HS-5 (cell line): ENCODE results near the gene NRSN2.
"Not testable (repeated sequence)": the region's sequence is repeated elsewhere in the genome, so short reads cannot be mapped to it uniquely, and the experiment has no call there.

ENCODE experiments used
- DNase-seq: peaks from one replicate; pipeline ENCODE4 v3.0.0-alpha.2; 2012; ENCODE audit warnings: low read depth

The NRSN2 gene

DNA sequence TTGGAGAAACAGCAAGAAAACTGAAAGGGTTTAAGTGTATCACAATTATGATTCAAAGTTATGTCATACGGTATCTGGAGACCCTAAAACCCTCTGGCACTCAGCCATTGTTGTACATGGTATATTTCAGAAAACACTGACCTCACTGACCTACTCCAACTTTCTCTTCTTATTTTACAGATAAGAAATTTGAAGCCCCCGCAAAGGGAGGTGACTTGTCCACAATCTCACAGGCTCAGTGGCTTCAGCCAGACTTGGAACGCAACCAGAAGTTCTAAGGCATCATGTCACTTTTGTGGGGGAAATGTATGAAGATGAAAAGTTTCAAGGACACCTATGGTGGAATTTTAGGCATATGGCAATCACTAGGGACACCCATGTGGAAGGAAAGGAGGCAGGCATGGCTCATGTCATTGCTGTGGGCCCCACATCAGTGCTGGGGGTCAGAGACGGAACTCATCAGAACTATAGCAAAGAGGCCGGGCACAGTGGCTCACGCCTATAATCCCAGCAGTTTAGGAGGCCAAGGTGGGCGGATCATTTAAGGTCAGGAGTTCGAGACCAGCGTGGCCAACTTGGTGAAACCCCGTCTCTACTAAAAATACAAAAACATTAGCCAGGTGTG, 28.5 kb downstream of the NRSN2 start:
- no peak for DNase-seq

DNA sequence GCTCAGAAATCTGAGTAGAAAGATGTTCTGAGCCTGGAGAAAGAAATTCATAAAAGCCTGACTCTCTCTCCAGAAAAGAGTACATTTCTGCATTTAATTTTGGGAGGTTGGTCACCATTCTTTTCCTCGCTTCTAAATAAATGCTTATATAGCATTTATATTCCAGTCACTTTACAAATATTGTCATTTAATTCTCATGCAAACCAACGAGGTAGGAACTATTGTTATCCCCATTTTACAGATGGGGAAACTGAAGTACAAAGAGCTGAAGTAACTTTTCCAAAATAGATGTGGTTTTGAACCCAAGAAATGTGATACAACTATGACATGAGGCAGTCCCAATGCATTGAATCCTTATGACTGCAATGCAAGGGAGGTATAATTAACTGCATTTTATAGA, 29.2 kb downstream of the NRSN2 start:
- no peak for DNase-seq

DNA sequence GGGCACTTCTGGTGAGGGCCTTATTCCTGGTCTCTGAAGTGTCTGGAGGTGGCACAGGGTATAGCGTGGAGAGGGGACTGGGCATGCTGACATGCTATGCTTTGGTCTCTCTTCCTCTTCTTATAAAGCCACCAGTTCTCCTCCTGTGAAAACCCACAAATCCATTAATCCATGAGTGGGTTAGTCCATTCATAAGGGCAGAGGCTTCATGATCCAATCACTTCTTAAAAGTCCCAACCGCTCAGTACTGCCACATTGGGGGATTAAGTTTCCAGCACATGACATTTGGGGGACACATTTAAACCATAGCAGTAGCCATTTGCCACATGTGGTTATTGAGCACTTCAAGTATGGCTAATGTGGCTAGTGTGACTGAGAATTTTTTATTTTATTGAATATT, 29.8 kb downstream of the NRSN2 start:
- DNase-seq: no peak

DNA sequence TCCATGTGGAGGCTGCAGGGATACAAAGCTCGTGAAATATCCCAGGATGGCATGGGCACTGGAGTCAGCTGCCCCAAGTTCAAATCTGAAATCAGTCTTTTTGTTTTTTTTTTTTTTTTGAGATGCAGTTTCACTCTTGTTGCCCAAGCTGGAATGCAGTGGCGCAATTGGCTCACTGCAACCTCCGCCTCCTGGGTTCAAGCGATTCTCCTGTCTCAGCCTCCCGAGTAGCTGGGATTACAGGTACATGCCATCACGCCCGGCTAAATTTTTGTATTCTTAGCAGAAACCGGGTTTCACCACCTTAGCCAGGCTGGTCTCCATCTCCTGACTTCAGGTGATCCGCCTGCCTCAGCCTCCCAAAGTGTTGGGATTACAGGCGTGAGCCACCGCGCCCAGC, 30.7 kb downstream of the NRSN2 start:
- DNase-seq: not testable (repeated sequence)

DNA sequence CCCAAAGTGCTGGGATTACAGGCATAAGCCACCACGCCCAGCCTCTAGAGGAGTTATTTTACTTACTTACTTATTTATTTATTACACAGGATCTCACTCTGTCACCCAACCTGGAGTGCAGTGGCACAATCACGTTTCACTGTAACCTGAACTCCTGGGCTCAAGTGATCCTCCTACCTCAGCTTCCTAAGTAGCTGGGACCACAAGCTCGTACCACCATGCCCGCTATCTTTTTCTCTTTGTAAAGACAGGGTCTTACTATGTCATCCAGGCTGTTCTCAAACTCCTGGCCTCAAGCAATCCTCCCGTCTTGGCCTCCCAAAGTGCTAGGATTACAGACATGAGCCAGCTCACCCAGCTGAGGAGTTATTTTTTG, 32.0 kb downstream of the NRSN2 start:
- DNase-seq: no peak

DNA sequence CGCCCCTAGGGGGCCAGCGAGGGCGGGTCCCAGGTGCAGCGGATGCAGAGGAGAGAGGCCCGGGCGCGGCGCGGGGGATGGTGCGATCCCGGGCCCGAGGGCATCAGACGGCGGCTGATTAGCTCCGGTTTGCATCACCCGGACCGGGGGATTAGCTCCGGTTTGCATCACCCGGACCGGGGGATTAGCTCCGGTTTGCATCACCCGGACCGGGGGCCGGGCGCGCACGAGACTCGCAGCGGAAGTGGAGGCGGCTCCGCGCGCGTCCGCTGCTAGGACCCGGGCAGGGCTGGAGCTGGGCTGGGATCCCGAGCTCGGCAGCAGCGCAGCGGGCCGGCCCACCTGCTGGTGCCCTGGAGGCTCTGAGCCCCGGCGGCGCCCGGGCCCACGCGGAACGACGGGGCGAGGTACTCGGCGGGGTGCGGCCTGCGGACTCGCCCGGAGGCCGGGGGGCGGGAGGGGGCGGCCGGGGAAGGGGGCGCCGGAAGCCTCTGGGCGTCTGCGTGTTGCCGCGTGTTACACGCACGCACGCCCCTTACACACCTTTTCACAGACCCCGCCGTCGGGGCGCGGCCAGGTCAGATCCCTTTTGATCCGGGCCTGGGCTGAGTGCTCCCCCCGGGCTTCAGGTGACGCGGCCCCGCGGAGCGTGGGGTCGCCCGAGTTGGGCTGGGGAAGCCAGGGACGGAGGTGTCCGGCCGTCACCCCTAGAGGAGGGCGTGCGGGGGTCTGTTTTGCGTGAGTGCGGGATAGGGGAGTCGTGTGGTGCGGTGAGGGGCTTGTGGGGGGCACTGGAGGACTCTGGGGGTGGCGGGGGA, 34.1 kb downstream of the NRSN2 start:
- no peak for DNase-seq

DNA sequence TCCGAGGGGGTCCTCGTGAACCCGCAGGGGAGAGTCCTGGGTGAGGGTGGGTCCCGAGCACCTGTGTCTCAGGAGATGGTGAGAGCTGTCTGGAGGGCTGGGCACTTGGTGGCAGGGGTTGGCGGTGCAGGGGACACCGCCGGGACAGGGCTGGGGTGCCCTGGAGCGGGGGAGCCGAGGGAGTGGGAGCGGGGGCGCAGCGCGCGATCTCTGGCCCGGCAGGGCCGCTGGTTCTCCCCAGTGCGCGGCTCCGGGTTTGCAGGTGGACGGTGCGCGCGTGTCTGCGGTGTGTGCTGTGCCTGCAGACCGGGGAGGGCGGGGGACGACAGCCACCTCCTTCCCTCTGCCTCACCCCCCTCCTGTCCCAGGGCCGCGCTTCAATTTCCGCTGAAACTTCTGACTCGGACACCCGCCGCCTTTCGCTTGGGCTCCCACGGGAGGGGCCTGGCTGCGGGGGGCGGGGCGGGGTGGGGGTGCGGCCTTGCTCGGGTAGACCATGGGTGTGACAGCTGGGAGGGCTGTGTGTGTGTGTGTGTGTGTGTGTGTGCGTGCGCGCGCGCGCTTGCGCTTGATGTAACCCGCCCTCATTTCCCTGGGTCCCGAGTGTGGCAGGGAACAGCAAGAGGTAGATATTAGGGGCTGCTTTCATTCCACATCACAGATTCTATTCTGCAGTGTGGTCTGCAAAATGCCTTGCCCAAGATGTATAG, 34.8 kb downstream of the NRSN2 start:
- DNase-seq: no peak

DNA sequence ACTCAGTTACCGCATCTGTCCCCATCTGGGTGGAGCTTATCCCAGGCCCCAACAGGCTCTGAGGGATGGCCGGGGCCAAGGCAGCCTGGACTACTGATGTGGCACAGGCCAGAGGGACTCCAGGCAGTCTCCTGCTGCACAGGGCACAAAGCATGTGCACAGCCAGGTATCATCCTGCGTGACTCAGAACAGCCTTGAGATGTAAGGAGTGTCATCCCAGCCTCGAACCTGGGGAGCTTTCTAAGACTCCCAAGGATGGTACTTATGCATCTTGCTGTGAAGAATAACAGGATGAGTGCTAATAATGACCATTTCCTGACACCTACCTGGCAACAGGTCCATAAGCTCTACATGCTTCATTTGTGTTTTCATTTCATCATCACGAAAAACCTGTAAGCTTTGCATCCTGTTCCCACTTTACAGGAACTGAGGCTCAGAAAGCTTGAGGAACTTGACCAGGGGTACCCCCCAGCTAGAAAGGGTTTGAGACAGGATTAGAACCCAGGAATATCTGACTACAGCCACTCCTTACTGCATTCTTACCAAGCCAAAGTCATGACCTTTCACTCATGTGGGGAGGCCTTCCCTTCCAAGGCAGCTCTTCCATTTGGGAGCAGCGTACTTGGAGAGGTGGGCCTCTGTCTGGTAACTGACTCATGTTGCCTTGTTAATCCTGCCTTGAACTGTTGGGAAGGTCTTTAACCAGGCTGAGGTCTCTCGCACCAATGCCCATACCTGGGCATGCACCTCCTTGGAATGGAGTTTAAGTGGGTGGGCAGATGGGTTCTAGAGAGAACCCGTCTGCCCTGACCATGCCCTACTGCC, 35.6 kb downstream of the NRSN2 start:
- no peak for DNase-seq

DNA sequence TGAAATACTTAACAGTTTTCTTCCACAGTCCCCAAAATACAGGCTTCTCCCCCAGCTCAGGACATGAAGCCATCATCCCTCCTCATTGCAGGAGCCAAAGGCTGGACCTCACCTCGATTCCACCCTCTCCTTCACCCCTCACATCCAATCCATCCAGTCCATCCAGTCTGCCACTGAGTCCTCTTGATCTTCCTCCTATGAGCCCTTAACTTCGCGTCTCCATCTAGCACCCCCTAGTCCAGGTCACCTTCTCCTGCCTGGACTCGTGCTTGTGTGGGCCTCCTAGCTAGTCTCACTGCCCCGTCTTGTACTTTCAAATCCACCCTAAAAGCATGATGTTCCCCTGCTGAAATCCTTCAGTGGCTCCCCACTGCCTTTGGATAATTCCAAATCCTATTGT, 37.0 kb downstream of the NRSN2 start:
- DNase-seq: no peak

DNA sequence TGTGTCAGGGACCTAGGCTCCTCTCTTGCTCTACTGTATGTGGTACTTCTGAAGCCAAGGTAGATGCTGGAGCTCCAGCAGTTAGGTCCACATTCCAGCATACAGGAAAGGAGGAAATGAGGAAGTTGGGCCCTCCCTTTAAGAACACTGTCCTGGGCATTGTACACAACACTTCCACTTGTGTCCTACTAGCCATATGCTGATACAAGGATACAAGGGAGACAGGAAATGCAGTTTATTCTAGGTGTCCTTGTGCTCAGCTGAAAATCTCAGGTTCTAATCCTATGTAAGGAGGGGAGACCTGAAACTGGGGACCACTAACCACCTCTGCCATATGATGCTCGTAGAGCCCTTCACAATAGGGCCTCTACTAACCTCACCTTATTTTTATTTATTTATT, 37.8 kb downstream of the NRSN2 start:
- DNase-seq: no peak

DNA sequence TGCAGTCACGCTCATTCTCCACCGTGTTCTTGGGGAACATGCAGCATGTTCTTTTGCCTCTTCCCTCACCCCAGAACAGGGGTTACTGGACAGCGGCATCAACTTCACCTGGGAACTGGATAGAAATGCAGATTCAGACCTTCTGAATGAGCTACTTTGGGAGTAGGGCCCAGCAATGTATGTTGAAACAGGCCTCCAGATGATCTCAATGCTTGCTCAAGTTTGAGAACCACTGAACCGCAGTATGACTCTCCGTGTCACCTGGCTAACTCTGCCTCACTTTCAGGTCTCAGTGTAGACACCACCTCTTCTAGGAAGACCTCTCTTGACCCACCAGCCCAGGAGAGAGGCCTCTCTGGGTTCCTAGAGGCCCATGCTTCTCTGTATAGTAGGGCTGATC, 38.5 kb downstream of the NRSN2 start:
- DNase-seq: no peak

DNA sequence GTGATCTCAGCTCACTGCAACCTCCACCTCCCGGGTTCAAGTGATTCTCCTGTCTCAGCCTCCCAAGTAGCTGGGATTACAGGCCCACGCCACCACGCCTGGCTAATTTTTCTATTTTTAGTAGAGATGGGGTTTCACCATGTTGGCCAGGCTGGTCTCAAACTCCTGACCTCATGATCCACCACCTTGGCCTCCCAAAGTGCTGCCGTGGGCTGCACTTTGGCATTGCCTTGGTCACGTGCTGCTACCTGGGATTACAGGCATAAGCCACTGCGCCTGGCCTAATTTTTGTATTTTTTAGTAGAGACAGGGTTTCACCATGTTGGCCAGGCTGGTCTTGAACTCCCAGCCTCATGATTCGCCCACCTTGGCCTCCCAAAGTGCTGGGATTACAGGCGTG, 39.7 kb downstream of the NRSN2 start:
- not testable (repeated sequence) for DNase-seq

DNA sequence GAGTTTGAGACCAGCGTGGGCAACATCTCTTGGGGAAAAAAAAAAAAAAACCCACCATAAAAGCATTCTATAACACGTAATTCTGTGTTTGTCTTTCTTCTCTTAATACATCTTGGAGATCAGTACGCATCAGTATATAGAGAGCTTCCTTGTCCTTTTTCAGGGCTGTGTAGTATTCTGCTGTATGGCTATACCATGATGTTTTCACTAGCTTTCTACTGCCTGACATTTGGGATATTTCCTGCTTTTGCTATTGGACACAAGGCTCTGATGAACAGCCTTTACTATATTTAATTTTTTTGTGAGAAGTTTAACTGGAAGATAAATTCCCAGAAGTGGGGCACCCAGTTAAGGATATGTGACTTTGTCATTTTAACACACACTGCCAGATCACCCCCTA, 40.6 kb downstream of the NRSN2 start:
- DNase-seq: no peak

DNA sequence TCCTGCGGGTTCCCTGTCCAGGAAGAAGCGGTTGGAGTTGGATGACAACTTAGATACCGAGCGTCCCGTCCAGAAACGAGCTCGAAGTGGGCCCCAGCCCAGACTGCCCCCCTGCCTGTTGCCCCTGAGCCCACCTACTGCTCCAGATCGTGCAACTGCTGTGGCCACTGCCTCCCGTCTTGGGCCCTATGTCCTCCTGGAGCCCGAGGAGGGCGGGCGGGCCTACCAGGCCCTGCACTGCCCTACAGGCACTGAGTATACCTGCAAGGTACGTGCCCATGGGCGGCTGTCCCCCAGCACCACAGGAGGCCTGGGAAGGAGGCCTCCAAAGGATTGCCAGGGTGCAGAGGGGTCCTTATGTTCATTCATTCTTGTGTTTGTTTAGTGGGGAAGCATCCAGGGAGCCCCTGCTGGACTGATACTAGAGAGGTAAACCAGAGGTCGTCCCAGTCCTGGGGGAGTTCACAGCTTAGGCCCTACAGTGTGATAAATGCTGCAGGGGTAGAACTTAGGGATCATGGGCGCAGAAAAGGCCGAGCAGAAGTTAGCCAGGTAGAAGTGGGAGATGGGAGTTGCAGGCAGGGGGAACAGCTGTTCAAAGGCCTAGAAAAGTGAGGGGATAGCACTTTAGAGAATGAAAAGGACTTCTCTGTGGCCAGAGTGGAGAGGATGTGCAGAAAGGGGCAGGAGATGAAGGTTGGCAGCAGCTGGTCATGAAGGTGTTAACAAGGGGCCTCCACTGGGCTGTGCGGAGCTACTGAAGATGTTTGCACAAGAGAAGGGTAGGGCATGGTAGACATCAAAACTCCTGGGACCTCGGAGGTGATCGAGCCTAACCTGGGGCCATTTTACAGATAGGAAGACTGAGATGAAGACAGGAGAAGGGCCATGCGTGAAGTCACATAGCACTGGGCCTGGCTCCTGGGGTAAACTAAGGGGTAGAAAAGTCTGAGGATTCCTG, 41.4 kb downstream of the NRSN2 start:
- DNase-seq: no peak

DNA sequence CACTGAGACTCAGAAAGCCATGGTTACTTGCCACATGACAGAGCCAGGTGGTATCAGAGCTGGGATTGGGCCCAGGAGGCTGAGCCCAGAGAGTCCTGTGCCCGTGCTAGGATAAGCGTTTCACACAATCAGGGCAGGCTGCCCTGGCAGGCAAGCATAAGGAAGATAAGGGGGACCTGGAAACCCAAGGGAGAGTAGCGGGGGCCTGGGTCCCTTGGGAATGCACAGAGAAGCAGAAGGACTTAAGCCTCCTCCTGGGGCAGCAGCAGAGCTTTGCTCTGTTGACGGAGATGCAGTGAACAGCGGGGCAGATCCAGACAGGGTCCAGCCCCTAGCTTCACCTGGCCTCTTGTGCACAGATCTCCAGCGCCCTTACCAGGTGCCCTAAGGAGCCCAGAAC, 42.3 kb downstream of the NRSN2 start:
- no peak for DNase-seq

DNA sequence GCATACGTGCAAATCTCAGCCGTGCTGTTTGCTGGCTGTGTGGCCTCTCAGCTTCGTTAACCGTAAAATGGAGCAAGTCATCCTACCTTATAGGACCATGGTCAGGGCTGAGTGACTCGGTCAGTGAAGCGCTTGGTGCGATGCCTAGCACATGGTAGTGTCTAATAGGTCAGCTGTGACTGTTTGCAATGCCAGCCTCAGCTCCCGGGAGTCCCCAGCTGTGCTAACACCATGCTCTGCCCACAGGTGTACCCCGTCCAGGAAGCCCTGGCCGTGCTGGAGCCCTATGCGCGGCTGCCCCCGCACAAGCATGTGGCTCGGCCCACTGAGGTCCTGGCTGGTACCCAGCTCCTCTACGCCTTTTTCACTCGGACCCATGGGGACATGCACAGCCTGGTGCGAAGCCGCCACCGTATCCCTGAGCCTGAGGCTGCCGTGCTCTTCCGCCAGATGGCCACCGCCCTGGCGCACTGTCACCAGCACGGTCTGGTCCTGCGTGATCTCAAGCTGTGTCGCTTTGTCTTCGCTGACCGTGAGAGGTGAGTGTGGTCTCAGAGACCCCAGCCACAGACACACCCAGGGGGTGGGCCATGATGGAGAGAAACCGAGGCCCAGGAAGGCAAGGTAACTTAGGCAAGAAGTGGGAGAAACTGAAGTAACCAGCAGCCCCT, 44.3 kb downstream of the NRSN2 start:
- no peak for DNase-seq

DNA sequence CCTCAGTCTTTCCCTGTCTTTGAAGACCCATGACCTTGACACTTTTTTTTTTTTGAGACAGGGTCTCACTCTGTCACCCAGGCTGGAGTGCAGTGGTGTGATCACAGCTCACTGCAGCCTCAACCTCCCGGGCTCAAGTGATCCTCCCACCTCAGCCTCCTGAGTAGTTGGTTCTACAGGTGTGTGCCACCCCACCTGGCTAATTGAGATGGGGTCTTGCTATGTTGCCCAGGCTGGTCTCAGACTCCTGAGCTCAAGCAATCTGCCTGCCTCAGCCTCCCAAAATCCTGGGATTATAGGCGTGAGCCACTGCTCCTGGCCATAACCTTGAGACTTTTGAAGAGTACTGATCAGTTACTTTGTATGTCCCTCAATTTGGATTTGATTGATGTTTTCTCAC, 46.4 kb downstream of the NRSN2 start:
- DNase-seq: not testable (repeated sequence)

DNA sequence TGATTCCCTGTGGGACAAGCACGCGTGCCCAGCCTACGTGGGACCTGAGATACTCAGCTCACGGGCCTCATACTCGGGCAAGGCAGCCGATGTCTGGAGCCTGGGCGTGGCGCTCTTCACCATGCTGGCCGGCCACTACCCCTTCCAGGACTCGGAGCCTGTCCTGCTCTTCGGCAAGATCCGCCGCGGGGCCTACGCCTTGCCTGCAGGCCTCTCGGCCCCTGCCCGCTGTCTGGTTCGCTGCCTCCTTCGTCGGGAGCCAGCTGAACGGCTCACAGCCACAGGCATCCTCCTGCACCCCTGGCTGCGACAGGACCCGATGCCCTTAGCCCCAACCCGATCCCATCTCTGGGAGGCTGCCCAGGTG, 49.3 kb downstream of the NRSN2 start:
- DNase-seq: no peak

DNA sequence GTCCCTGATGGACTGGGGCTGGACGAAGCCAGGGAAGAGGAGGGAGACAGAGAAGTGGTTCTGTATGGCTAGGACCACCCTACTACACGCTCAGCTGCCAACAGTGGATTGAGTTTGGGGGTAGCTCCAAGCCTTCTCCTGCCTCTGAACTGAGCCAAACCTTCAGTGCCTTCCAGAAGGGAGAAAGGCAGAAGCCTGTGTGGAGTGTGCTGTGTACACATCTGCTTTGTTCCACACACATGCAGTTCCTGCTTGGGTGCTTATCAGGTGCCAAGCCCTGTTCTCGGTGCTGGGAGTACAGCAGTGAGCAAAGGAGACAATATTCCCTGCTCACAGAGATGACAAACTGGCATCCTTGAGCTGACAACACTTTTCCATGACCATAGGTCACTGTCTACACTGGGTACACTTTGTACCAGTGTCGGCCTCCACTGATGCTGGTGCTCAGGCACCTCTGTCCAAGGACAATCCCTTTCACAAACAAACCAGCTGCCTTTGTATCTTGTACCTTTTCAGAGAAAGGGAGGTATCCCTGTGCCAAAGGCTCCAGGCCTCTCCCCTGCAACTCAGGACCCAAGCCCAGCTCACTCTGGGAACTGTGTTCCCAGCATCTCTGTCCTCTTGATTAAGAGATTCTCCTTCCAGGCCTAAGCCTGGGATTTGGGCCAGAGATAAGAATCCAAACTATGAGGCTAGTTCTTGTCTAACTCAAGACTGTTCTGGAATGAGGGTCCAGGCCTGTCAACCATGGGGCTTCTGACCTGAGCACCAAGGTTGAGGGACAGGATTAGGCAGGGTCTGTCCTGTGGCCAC, 49.9 kb downstream of the NRSN2 start:
- DNase-seq: no peak
